Heart right ventricle (tissue), 16 donors: ENCODE results near the gene GHRH. TPM values are rescaled to one million over a fixed set of nuclear protein-coding genes. Genes with fewer than 3 reads are reported as not detected.

Experiments
- ATAC-seq, 8 donors: fragments of 200-7000 bp; cut with Tn5 transposase; one replicate each; pipeline ENCODE4 v1.9.1; 2020; ENCODE audit warnings: mild to moderate bottlenecking in 8 of 8, moderate library complexity in 8 of 8, moderate number of reproducible peaks in 1 of 8
- DNase-seq, 2 donors: peaks; one replicate each; pipeline ENCODE4 v3.0.0-alpha.2; 2020
- H3K27ac ChIP-seq, 10 donors: fragments of 200-600 bp; sonication (generic) in 2 of 10; one replicate each; pipeline versions ENCODE4 v1.5.0 to v1.8.0; 2020 to 2022; ENCODE audit warnings: mild to moderate bottlenecking in 3 of 10
- H3K27me3 ChIP-seq, 7 donors: fragments of 200-600 bp; one replicate each; pipeline ENCODE4 v1.8.0; 2021 to 2022; ENCODE audit warnings: mild to moderate bottlenecking in 2 of 7
- H3K36me3 ChIP-seq, 9 donors: fragments of 200-600 bp; sonication (generic) in 1 of 9; one replicate each; pipeline versions ENCODE4 v1.5.0 to v1.8.0; 2020 to 2022; ENCODE audit warnings: mild to moderate bottlenecking in 2 of 9
- H3K4me1 ChIP-seq, 9 donors: fragments of 200-600 bp; sonication (generic) in 1 of 9; one replicate each; pipeline versions ENCODE4 v1.5.0 to v1.8.0; 2020 to 2022; ENCODE audit warnings: mild to moderate bottlenecking in 4 of 9
- H3K4me3 ChIP-seq, 10 donors: fragments of 200-600 bp; sonication (generic) in 2 of 10; one replicate each; pipeline versions ENCODE4 v1.5.0 to v1.8.0; 2020 to 2022; ENCODE audit warnings: mild to moderate bottlenecking in 7 of 10, moderate library complexity in 2 of 10
- H3K9me3 ChIP-seq, 11 donors: fragments of 200-600 bp in 10 of 11; sonication (generic) in 2 of 11; one replicate each; pipeline versions ENCODE4 v1.5.0 to v1.8.0; 2013 to 2022; ENCODE audit warnings: mild to moderate bottlenecking in 2 of 11, control low read depth in 1 of 11, moderate library complexity in 1 of 11
- WGBS, 2 donors: extraction: QIAGEN DNeasy Blood & Tissue Kit; methylation state at CpG; one replicate each; pipeline ENCODE4 v1.1.7; 2013; ENCODE audit warnings: inconsistent platforms in 1 of 2; 5-methylcytosine and 5-hydroxymethylcytosine counted together
- intact Hi-C, 10 donors: fragments of 100-400 bp; cut with DNase I; formaldehyde crosslinking; loops; one replicate each; pipeline versions ENCODE4 v1.11.1 to v1.14.2; 2022
- polyA plus RNA-seq, 2 donors: library from polyadenylated mRNA; stranded (reverse); fragments of 200-250 nt; gene quantifications; one replicate each; pipeline ENCODE4 v1.2.3, GENCODE V29; 2013
- total RNA-seq, 10 donors: library from RNA; stranded (reverse); fragmentation: NEBNext Ultra II Directional in 3 of 10; extraction: Animal tissue kit (Norgen Biotek cat#: 25700) in 3 of 10; gene quantifications; one replicate each; pipeline versions ENCODE4 v1.2.1 to v1.2.4, GENCODE V29; 2021 to 2023
- TF ChIP-seq, protein P1 (sequence below), 9 donors: fragments of 200-600 bp; sonication (generic) in 2 of 9; IDR thresholded peaks; one replicate each; pipeline versions ENCODE4 v1.5.0 to v1.8.0; 2021 to 2022; ENCODE audit warnings: antibody characterized with exemption in 9 of 9, mild to moderate bottlenecking in 5 of 9, moderate library complexity in 1 of 9
- donor health status: Arrhythmogenic right ventricular cardiomyopathy.
- donor health status: ischemic (EF 13 %, LVEDD 7.1; RV severe dilation, severe dysfunction).
- donor health status: healthy with polysubstance abuse.
- donor health status: DM: no; HTN: yes; CAD: no.
- donor health status: DM: no; HTN: no; CAD: no.
- donor health status: ischemic (EF 25% LVEDD 6.9; RV normal size, moderate dysfunction).
- donor health status: ischemic (EF 25% LVEDD 5.7; RV mildly dilated, moderate dysfunction).
- donor health status: healthy.
- donor health status: DM: yes; HTN: yes; CAD: no.
- donor health status: Ischemic cardiomyopathy.
- donor health status: ischemic (EF 35%, LVEDD 5.7; RV mildly dilated, moderate dysfunction).
- donor health status: nonischemic (EF 11% LVEDD 7.7; RV severe dilation, severe dysfunction).
- donor health status: DM: yes; HTN: yes; CAD: no.
- donor health status: PGD.
- donor health status: ischemic (EF 29% LVEDD 5.4; RV normal size, mild dysfunction).
- donor health status: nonischemic (EF 23%, LVEDD 6.1; RV moderate dilation, normal function).

Gene GHRH
- total and polyA plus RNA-seq, 12 donors, result 0.85 to 2.5 (median 1.8) TPM; not detected in 9

GRCh38 chr20:37278966-37279590 is 17.5 kb upstream of the GHRH start:
- peaks cover 0 to 12% (median 0%) of the 10 kb centered on the region in 7 donors for H3K27me3 ChIP-seq
- DNase-seq (no peak), ATAC-seq (no peak)
- peaks cover 0 to 34% (median 8%) of the 10 kb centered on the region in 9 donors for H3K4me1 ChIP-seq
- H3K36me3 ChIP-seq, result no peaks in the 10 kb centered on the region
- WGBS, 2 donors, result 73 to 81% methylated on average over 12 of the region's 12 CpGs
- H3K27ac ChIP-seq, result no peak overlapping the region
- intact Hi-C loops, result loop anchor here in 2 of 10 donors (5.0 kb wide), 2 partner anchors 103 to 108 kb away; no protein-coding TSS in a partner anchor
- H3K9me3 ChIP-seq, result no peaks in the 10 kb centered on the region
- TF ChIP-seq, protein P1, sequence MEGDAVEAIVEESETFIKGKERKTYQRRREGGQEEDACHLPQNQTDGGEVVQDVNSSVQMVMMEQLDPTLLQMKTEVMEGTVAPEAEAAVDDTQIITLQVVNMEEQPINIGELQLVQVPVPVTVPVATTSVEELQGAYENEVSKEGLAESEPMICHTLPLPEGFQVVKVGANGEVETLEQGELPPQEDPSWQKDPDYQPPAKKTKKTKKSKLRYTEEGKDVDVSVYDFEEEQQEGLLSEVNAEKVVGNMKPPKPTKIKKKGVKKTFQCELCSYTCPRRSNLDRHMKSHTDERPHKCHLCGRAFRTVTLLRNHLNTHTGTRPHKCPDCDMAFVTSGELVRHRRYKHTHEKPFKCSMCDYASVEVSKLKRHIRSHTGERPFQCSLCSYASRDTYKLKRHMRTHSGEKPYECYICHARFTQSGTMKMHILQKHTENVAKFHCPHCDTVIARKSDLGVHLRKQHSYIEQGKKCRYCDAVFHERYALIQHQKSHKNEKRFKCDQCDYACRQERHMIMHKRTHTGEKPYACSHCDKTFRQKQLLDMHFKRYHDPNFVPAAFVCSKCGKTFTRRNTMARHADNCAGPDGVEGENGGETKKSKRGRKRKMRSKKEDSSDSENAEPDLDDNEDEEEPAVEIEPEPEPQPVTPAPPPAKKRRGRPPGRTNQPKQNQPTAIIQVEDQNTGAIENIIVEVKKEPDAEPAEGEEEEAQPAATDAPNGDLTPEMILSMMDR (IDR thresholded peaks at IDR 0.05), result no peak
- H3K4me3 ChIP-seq, result no peak overlapping the region

- ATAC-seq (no peak), DNase-seq (no peak)
- Histone ChIP-seq H3K36me3 (no peaks in the 10 kb centered on the region), H3K4me1 (peaks cover 0 to 35% (median 8%) of the 10 kb centered on the region in 9 donors), H3K27me3 (peaks cover 0 to 10% (median 0%) of the 10 kb centered on the region in 7 donors), H3K4me3 (peak overlapping the region in 1 of 10 donors; percentile 1), H3K27ac (peak overlapping the region in 3 of 10 donors; percentile 28 to 30 (median 29)), H3K9me3 (no peaks in the 10 kb centered on the region)
- TF ChIP-seq, protein P1 (IDR thresholded peaks at IDR 0.05), result no peak
- intact Hi-C loops, result loop anchor here in 4 of 10 donors (2.0 to 5.0 kb wide), 3 partner anchors 105 to 110 kb away; no protein-coding TSS in a partner anchor
- whole genome bisulfite sequencing, 2 donors, result 57 to 65% methylated on average over 2 of the region's 2 CpGs
Observed at GRCh38 chr20:37277253-37277593, 15.6 kb upstream of the GHRH start.

GRCh38 chr20:37276494-37277252 is 15.1 kb upstream of the GHRH start:
- ATAC-seq (peak; percentile 75 to 94 (median 86)), DNase-seq (peak; percentile 37 to 52)
- Histone ChIP-seq H3K4me1 (peaks cover 0 to 35% (median 8%) of the 10 kb centered on the region in 9 donors), H3K27ac (peak overlapping the region in 3 of 10 donors; percentile 28 to 30 (median 29)), H3K9me3 (no peaks in the 10 kb centered on the region), H3K36me3 (no peaks in the 10 kb centered on the region), H3K4me3 (peak overlapping the region in 1 of 10 donors; percentile 1), H3K27me3 (peaks cover 0 to 6% (median 0%) of the 10 kb centered on the region in 7 donors)
- intact Hi-C loops, result loop anchor here in 4 of 10 donors (2.0 to 5.0 kb wide), 3 partner anchors 106 to 111 kb away; no protein-coding TSS in a partner anchor
- WGBS, 2 donors, result 20 to 21% methylated on average over 15 of the region's 15 CpGs
- TF ChIP-seq, protein P1 (IDR thresholded peaks at IDR 0.05), result peak in 8 of 9 donors; percentile 12 to 61 (median 46)

GRCh38 chr20:37274851-37275524 is 13.4 kb upstream of the GHRH start:
- H3K4me1 ChIP-seq, result peaks cover 0 to 44% (median 8%) of the 10 kb centered on the region in 9 donors
- H3K36me3 ChIP-seq, result no peaks in the 10 kb centered on the region
- H3K27ac ChIP-seq, result peak overlapping the region in 2 of 10 donors; percentile 49 to 58
- TF ChIP-seq, protein P1 (IDR thresholded peaks at IDR 0.05), result no peak
- H3K27me3 ChIP-seq, result peaks cover 0 to 2% (median 0%) of the 10 kb centered on the region in 7 donors
- 37 to 43% methylated on average over 5 of the region's 5 CpGs for WGBS, 2 donors
- ATAC-seq (peak in 2 of 8 donors; percentile 18 to 28), DNase-seq (no peak)
- H3K9me3 ChIP-seq, result no peaks in the 10 kb centered on the region
- H3K4me3 ChIP-seq, result no peak overlapping the region
- intact Hi-C loops, result loop anchor here in 4 of 10 donors (5.0 kb wide), 3 partner anchors 107 to 257 kb away; no protein-coding TSS in a partner anchor
